GM23338 (cell line): Measurements from ENCODE around the gene PAQR6. TPM values are rescaled to one million over a fixed set of nuclear protein-coding genes. Genes with fewer than 3 reads are reported as not detected.

Experiments
- ATAC-seq: fragments of 200-7000 bp; cut with Tn5 transposase; 3 replicates; pipeline ENCODE4 v1.9.1; 2020
- DNase-seq: peaks from one replicate; pipeline ENCODE4 v3.0.0-alpha.2; 2015; ENCODE audit warnings: low spot score
- H2AFZ ChIP-seq: fragments of 200-600 bp; sonication (generic); 2 replicates; pipeline ENCODE4 v1.8.0; 2016; ENCODE audit warnings: antibody characterized with exemption, mild to moderate bottlenecking, moderate library complexity
- H3F3A ChIP-seq: fragments of 200-600 bp; sonication (generic); replicated peaks from 2 replicates; pipeline ENCODE4 v1.8.0; 2017; ENCODE audit warnings: antibody characterized with exemption, mixed run types, low read depth
- H3K27ac ChIP-seq: fragments of 200-600 bp; sonication (generic); 2 replicates; pipeline ENCODE4 v1.6.1; 2016; ENCODE audit warnings: low read depth
- H3K27me3 ChIP-seq: fragments of 200-600 bp; sonication (generic); 2 replicates; pipeline ENCODE4 v1.8.0; 2016; ENCODE audit warnings: mild to moderate bottlenecking, mixed run types, moderate library complexity; ENCODE audit not compliant: insufficient read depth
- H3K36me3 ChIP-seq: fragments of 200-600 bp; sonication (generic); 2 replicates; pipeline ENCODE4 v1.8.0; 2016; ENCODE audit warnings: mild to moderate bottlenecking; ENCODE audit not compliant: insufficient read depth
- H3K4me1 ChIP-seq: fragments of 200-600 bp; sonication (generic); 2 replicates; pipeline ENCODE4 v1.8.0; 2016; ENCODE audit warnings: mild to moderate bottlenecking, moderate library complexity; ENCODE audit not compliant: insufficient read depth
- H3K4me2 ChIP-seq: fragments of 200-600 bp; sonication (generic); 2 replicates; pipeline ENCODE4 v1.7.1; 2017; ENCODE audit warnings: mixed run types
- H3K4me3 ChIP-seq: fragments of 200-600 bp; sonication (generic); 2 replicates; pipeline ENCODE4 v1.6.1; 2016; ENCODE audit warnings: mixed run types
- H3K79me2 ChIP-seq: fragments of 200-600 bp; sonication (generic); replicated peaks from 2 replicates; pipeline ENCODE4 v1.8.0; 2017; ENCODE audit warnings: mild to moderate bottlenecking; ENCODE audit not compliant: insufficient read depth
- H3K9me2 ChIP-seq: fragments of 200-600 bp; sonication (generic); 2 replicates; pipeline ENCODE4 v1.8.0; 2017; ENCODE audit not compliant: insufficient read depth
- H4K20me1 ChIP-seq: fragments of 200-600 bp; sonication (generic); replicated peaks from 2 replicates; pipeline ENCODE4 v1.8.0; 2017; ENCODE audit warnings: mild to moderate bottlenecking; ENCODE audit not compliant: insufficient read depth
- H3K27ac Mint-ChIP-seq: 2 replicates; pipeline ENCODE4 v1.8.0; 2020; ENCODE audit warnings: inconsistent platforms, mild to moderate bottlenecking, moderate library complexity, mixed read lengths
- H3K27me3 Mint-ChIP-seq: 3 replicates; pipeline ENCODE4 v1.8.0; 2022; ENCODE audit warnings: low read depth, mild to moderate bottlenecking, moderate library complexity, mixed read lengths, inconsistent platforms; ENCODE audit not compliant: insufficient read depth, poor library complexity
- H3K36me3 Mint-ChIP-seq: 3 replicates; pipeline ENCODE4 v1.8.0; 2021; ENCODE audit warnings: low read depth, mild to moderate bottlenecking, inconsistent platforms, moderate library complexity, mixed read lengths
- H3K4me1 Mint-ChIP-seq: 3 replicates; pipeline ENCODE4 v1.8.0; 2020; ENCODE audit warnings: mild to moderate bottlenecking, inconsistent platforms, mixed read lengths
- H3K4me3 Mint-ChIP-seq: 3 replicates; pipeline ENCODE4 v1.8.0; 2021; ENCODE audit warnings: moderate library complexity, mild to moderate bottlenecking, inconsistent platforms, mixed read lengths
- H3K9me3 Mint-ChIP-seq: 3 replicates; pipeline ENCODE4 v1.8.0; 2020; ENCODE audit warnings: moderate library complexity, mild to moderate bottlenecking, inconsistent platforms, mixed read lengths
- CREB1 ChIP-seq: fragments of 250-450 bp; sonication (Bioruptor Pico); IDR thresholded peaks from 2 replicates; pipeline ENCODE4 v1.5.0; 2020; ENCODE audit warnings: low read depth, mild to moderate bottlenecking, moderate library complexity
- CTCF ChIP-seq, 2 experiments: fragments of 200-600 bp in 1 of 2; sonication (generic) in 1 of 2; conservative IDR thresholded peaks; 2 replicates each; pipeline versions ENCODE4 v1.5.1 to v1.6.1; 2016 to 2017; ENCODE audit warnings: antibody characterized with exemption in 2 of 2, low read depth in 2 of 2, mild to moderate bottlenecking in 2 of 2, moderate library complexity in 1 of 2
- EZH2 ChIP-seq: fragments of 200-600 bp; sonication (generic); IDR thresholded peaks from one replicate; pipeline ENCODE4 v1.8.0; 2017; ENCODE audit warnings: antibody characterized with exemption, mild to moderate bottlenecking, low read depth; ENCODE audit not compliant: unreplicated experiment
- EZH2phosphoT487 ChIP-seq: fragments of 200-600 bp; sonication (generic); IDR thresholded peaks from one replicate; pipeline ENCODE4 v1.8.1; 2018; ENCODE audit warnings: antibody characterized with exemption; ENCODE audit not compliant: unreplicated experiment
- JUNB ChIP-seq: IDR thresholded peaks from one replicate; pipeline ENCODE4 v1.6.1; 2016; ENCODE audit warnings: antibody characterized with exemption; ENCODE audit not compliant: unreplicated experiment
- POLR2AphosphoS5 ChIP-seq: IDR thresholded peaks from 2 replicates; pipeline ENCODE4 v1.6.1; 2016; ENCODE audit warnings: antibody characterized with exemption, low read depth
- REST ChIP-seq: IDR thresholded peaks from one replicate; pipeline ENCODE4 v1.6.1; 2018; ENCODE audit warnings: antibody characterized with exemption; ENCODE audit not compliant: unreplicated experiment
- STAT1 ChIP-seq: IDR thresholded peaks from one replicate; pipeline ENCODE4 v1.6.1; 2016; ENCODE audit warnings: antibody characterized with exemption; ENCODE audit not compliant: unreplicated experiment
- ZNF114 ChIP-seq: fragments of 250-450 bp; sonication (Bioruptor Pico); IDR thresholded peaks from 2 replicates; pipeline ENCODE4 v1.5.0; 2020; ENCODE audit warnings: mild to moderate bottlenecking, moderate library complexity
- ZNF331 ChIP-seq: fragments of 250-450 bp; sonication (Bioruptor Pico); IDR thresholded peaks from 2 replicates; pipeline ENCODE4 v1.5.0; 2020; ENCODE audit warnings: low read depth, mild to moderate bottlenecking, moderate library complexity
- long read RNA-seq: library from polyadenylated mRNA; unstranded; transcript quantifications from one replicate; pipeline ENCODE4 v2.0.0, GENCODE V29; 2020; ENCODE audit not compliant: unreplicated experiment
- polyA plus RNA-seq: library from polyadenylated mRNA; unstranded; fragments of >200 nt; fragmentation: Nextera tagmentation; extraction: Ambion mirVana; gene quantifications from 2 replicates; pipeline ENCODE4 v1.2.1, GENCODE V29; 2016
- total RNA-seq: library from RNA; depleted of rRNA; stranded (reverse); fragments of >200 nt; shearing (Covaris generic); gene quantifications from 2 replicates; pipeline ENCODE4 v1.2.3, GENCODE V29; 2014; rRNA removed

The PAQR6 gene
- total RNA-seq (3.3 and 4.2 TPM in 2 replicates), polyA plus RNA-seq (2.4 and 2.6 TPM in 2 replicates)
- long read RNA-seq, partial matches to known transcripts = 2 of 2 reads
- long read RNA-seq, other reads (novel, unspliced or antisense) = 0 of 2 reads

GRCh38 chr1:156247460-156248322 lies at the start of gene PAQR6:
PAQR6 (minus strand) TSS chr1:156248056; CDS start chr1:156246731, 1,325 bp downstream.
- H3K4me3 Mint-ChIP-seq = no peak within 1 kb of the TSS

GRCh38 chr1:156295391-156295947 lies 47.6 kb upstream of the PAQR6 start, which contains the start of gene GLMP:
GLMP (minus strand) TSS chr1:156295679; CDS start chr1:156295645, 34 bp downstream.
- Mint-ChIP-seq H3K4me3 (peak within 1 kb of the TSS; percentile 87), H3K4me1 (peaks cover 5% of the 10 kb centered on the region), H3K27ac (no peak within 1 kb of the TSS), H3K27me3 (peaks cover 2% of the 10 kb centered on the region), H3K36me3 (0 out of 3 replicates have a peak, but pooled peaks cover 2% of the 10 kb centered on the region), H3K9me3 (no peaks in the 10 kb centered on the region)
- Histone ChIP-seq H3K4me1 (no peaks in the 10 kb centered on the region; the same call in 1 of the 2 replicates), H3K79me2 (no peaks in the 10 kb centered on the region), H2AFZ (peak within 1 kb of the TSS; percentile 97), H3F3A (peaks cover 5% of the 10 kb centered on the region), H3K4me2 (peak within 1 kb of the TSS; percentile 75), H4K20me1 (0 out of 2 replicates have a peak, but pooled peaks cover 2% of the 10 kb centered on the region), H3K27me3 (no peaks in the 10 kb centered on the region), H3K9me2 (no peaks in the 10 kb centered on the region), H3K27ac (no peak within 1 kb of the TSS), H3K36me3 (no peaks in the 10 kb centered on the region), H3K4me3 (peak within 1 kb of the TSS; percentile 90)
- TF ChIP-seq POLR2AphosphoS5 (peak; percentile 64; the same call in 1 of the 2 replicates), STAT1 (no peak), CREB1 (CRISPR knock-in tag) (no peak), REST (no peak), EZH2 (no peak)
- ATAC-seq = peak; percentile 38
- DNase-seq = peak; percentile 80

More at GRCh38 chr1:156247460-156248322, at the start of gene PAQR6:
- ATAC-seq = peak; percentile 26
- Histone ChIP-seq H2AFZ (no peak within 1 kb of the TSS), H3K79me2 (no peaks in the 10 kb centered on the region), H3K4me1 (peaks cover 33% of the 10 kb centered on the region), H3K4me3 (no peak within 1 kb of the TSS), H3K36me3 (peaks cover 9% of the 10 kb centered on the region), H3K9me2 (no peaks in the 10 kb centered on the region), H3K4me2 (peak within 1 kb of the TSS; percentile 43; the same call in 1 of the 2 replicates), H3K27ac (peak within 1 kb of the TSS; percentile 63; the same call in 1 of the 2 replicates), H3K27me3 (no peaks in the 10 kb centered on the region), H3F3A (peaks cover 13% of the 10 kb centered on the region), H4K20me1 (no peaks in the 10 kb centered on the region)
- DNase-seq = peak; percentile 63
- Mint-ChIP-seq H3K27ac (0 out of 2 replicates have a peak within 1 kb of the TSS, but pooled peaks have one; percentile 3), H3K36me3 (peaks cover 34% of the 10 kb centered on the region), H3K4me1 (peaks cover 34% of the 10 kb centered on the region), H3K9me3 (no peaks in the 10 kb centered on the region), H3K27me3 (peaks cover 24% of the 10 kb centered on the region)
- TF ChIP-seq JUNB = no peak
- no peak for TF ChIP-seq ZNF114 (CRISPR knock-in tag)
- no peak for TF ChIP-seq EZH2phosphoT487
- TF ChIP-seq ZNF331 (CRISPR knock-in tag) = no peak
- no peak for TF ChIP-seq POLR2AphosphoS5
- TF ChIP-seq CTCF (conservative IDR thresholded peaks at IDR 0.05; ENCODE audit: low read depth in 2 of 2) = 0 out of 4 replicates have a peak, but pooled peaks of 1 of the 2 experiments have one; percentile 0
